HG03558 (cell line): Measurements from ENCODE around the gene TMEM150B.
"Not testable (repeated sequence)": the region's sequence is repeated elsewhere in the genome, so short reads cannot be mapped to it uniquely, and the experiment has no call there.

Experiments
- ATAC-seq: cut with Tn5 transposase; IDR thresholded peaks from one replicate; pipeline ENCODE4 v1.9.1; 2021; ENCODE audit warnings: moderate number of reproducible peaks; ENCODE audit not compliant: unreplicated experiment; ENCODE audit errors: extremely low read depth

TMEM150B gene

GRCh38 chr19:55339889-55340783, 15.0 kb upstream of the TMEM150B start:
- ATAC-seq: no peak

GRCh38 chr19:55339105-55339888, 14.2 kb upstream of the TMEM150B start, which contains the start of gene KMT5C:
KMT5C (plus strand) TSS chr19:55339876; CDS start chr19:55341937, 2,061 bp downstream.
- ATAC-seq: peak; percentile 67

- no peak for ATAC-seq
Measured at GRCh38 chr19:55336101-55336500, 11.0 kb upstream of the TMEM150B start.

GRCh38 chr19:55333870-55334269, 8.7 kb upstream of the TMEM150B start:
- no peak for ATAC-seq

- not testable (repeated sequence) for ATAC-seq
Measured at GRCh38 chr19:55329791-55330190, 4.7 kb upstream of the TMEM150B start.

- not testable (repeated sequence) for ATAC-seq
Measured at GRCh38 chr19:55328774-55329318, 3.7 kb upstream of the TMEM150B start.

GRCh38 chr19:55324662-55325061, 479 bp downstream of the TMEM150B start:
- ATAC-seq: no peak

- no peak for ATAC-seq
Measured at GRCh38 chr19:55322204-55322885, 2.8 kb downstream of the TMEM150B start.

GRCh38 chr19:55321466-55322137, 3.5 kb downstream of the TMEM150B start:
- ATAC-seq: no peak

GRCh38 chr19:55320844-55321419, 4.2 kb downstream of the TMEM150B start:
- ATAC-seq: no peak

GRCh38 chr19:55319785-55320184, 5.4 kb downstream of the TMEM150B start:
- no peak for ATAC-seq

- ATAC-seq: no peak
Measured at GRCh38 chr19:55316646-55317045, 8.5 kb downstream of the TMEM150B start.

GRCh38 chr19:55315956-55316525, 9.1 kb downstream of the TMEM150B start:
- no peak for ATAC-seq

GRCh38 chr19:55314396-55314795, 10.7 kb downstream of the TMEM150B start:
- ATAC-seq: no peak

GRCh38 chr19:55312621-55313512, 12.3 kb downstream of the TMEM150B start:
- ATAC-seq: no peak

GRCh38 chr19:55311797-55312196, 13.3 kb downstream of the TMEM150B start:
- no peak for ATAC-seq

GRCh38 chr19:55311397-55311796, 13.7 kb downstream of the TMEM150B start:
- ATAC-seq: no peak

- no peak for ATAC-seq
Measured at GRCh38 chr19:55310498-55310897, 14.6 kb downstream of the TMEM150B start.
